ENCODE measurements around the gene SLC44A5. TPM values are rescaled to one million over a fixed set of nuclear protein-coding genes. Genes with fewer than 3 reads are reported as not detected.

Gene SLC44A5
- total RNA-seq, 3 donors from 2014 or later, result 1.6 to 4.6 (median 4.2) TPM

DNA sequence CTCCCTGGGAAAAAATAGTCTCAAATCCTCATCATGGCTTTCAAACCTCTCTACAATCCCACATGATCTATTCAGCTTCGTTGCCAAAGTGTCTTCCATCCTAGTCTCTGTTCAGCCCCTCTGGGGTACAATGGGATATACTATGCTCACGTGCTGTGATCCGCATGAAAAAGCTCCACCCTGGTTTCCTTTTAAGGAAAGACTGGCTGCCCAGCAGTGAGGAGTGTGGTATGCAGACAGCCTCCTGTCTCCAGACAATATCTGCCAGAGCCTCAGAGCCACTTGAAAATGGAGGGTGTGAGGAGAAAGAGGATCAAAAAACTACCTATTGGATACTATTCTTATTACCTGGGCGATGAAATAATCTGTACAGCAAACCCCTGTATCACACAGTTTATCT lies 282.2 kb downstream of the SLC44A5 start:
- TF ChIP-seq CTCF (IDR thresholded peaks at IDR 0.05), result no peak
- intact Hi-C loops (cut with DNase I, micrococcal nuclease), result no loop called here

DNA sequence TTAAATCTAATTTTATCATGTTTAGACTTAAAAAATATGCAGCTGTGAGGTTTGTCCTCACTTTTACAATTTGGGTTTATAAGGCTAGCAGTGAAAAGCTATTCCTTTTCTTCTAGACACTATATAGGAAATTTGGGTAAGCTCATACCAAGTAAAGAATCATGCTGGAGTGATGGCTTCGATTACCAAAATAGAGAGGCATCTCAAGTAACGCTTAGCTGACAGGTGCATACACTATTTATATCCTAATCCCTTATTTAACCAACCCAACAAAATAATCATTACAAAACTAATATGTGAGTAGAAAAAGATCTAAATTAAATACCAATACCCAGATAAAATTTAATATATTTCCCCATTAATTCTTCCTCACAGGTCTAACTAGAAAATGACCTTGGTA lies 283.5 kb downstream of the SLC44A5 start:
- no peak overlapping the region for H3K4me3 ChIP-seq
- H3K9me3 ChIP-seq, result no peaks in the 10 kb centered on the region
- no peaks in the 10 kb centered on the region for H3K4me1 ChIP-seq (ENCODE audit: low read depth)
- intact Hi-C loops (cut with DNase I, micrococcal nuclease), result no loop called here
- H3K36me3 ChIP-seq (ENCODE audit: low read depth), result no peaks in the 10 kb centered on the region
- ATAC-seq, result no peak
- no peak for DNase-seq
- TF ChIP-seq CTCF (IDR thresholded peaks at IDR 0.05), result no peak

More for the DNA sequence above, 282.2 kb downstream of the SLC44A5 start:
- H3K4me1 ChIP-seq (ENCODE audit: low read depth), result no peaks in the 10 kb centered on the region
- H3K4me3 ChIP-seq, result no peak overlapping the region
- DNase-seq, result no peak
- no peaks in the 10 kb centered on the region for H3K36me3 ChIP-seq (ENCODE audit: low read depth)
- no peaks in the 10 kb centered on the region for H3K9me3 ChIP-seq
- no peak for ATAC-seq

DNA sequence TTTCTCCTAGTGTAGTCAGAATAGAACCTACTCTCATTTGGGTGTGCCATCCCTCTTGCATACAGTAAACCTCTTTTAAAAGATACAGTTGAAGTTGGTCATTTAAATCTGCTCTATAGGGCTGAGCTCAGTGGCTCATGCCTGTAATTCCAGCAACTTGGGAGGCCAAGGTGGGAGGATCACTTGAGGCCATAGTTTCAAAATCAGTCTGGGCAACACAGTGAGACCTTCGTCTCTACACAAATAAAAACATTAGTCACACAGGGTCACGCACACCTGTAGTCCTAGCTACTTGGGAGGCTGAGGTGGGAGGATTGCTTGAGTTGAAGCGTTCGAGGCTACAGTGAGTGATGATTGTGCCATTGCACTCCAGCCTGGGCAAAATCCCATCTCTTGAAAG lies 292.9 kb downstream of the SLC44A5 start:
- no peak overlapping the region for H3K4me3 ChIP-seq
- ATAC-seq (no peak), DNase-seq (no peak)
- H3K36me3 ChIP-seq (ENCODE audit: low read depth), result no peaks in the 10 kb centered on the region
- no peaks in the 10 kb centered on the region for H3K9me3 ChIP-seq
- intact Hi-C loops (cut with DNase I, micrococcal nuclease), result no loop called here
- no peaks in the 10 kb centered on the region for H3K4me1 ChIP-seq (ENCODE audit: low read depth)
- no peak for TF ChIP-seq CTCF (IDR thresholded peaks at IDR 0.05)

DNA sequence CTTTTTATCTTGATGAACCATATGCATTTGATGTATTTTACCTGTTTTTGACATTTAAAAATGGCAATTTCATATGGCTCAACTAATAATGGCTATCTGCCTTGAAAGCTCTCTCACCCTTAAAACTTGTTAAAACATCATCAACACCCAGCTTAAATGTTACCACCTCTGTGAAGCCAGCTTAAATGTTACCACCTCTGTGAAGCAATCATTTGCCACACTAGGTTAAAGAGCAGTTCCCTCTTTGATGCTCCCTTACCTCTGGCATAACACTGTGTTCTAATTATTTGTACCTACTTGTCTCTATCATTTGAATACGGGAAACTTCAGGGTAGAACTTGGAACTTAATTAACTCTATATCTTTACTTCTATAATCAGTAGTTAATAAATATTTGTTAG lies 294.7 kb downstream of the SLC44A5 start:
- DNase-seq, result no peak
- no peak for ATAC-seq

GRCh38 chr1:75312620-75313019 lies 298.3 kb downstream of the SLC44A5 start:
- Histone ChIP-seq H3K36me3 (ENCODE audit: low read depth) (no peaks in the 10 kb centered on the region), H3K4me3 (no peak overlapping the region), H3K9me3 (no peaks in the 10 kb centered on the region), H3K4me1 (ENCODE audit: low read depth) (no peaks in the 10 kb centered on the region)
- ATAC-seq (no peak), DNase-seq (no peak)
- intact Hi-C loops (cut with DNase I, micrococcal nuclease), result no loop called here
- TF ChIP-seq CTCF (IDR thresholded peaks at IDR 0.05), result no peak

More for the DNA sequence above, 294.7 kb downstream of the SLC44A5 start:
- H3K4me1 ChIP-seq (ENCODE audit: low read depth), result no peaks in the 10 kb centered on the region
- H3K4me3 ChIP-seq, result no peak overlapping the region
- no peak for TF ChIP-seq CTCF (IDR thresholded peaks at IDR 0.05)
- no peaks in the 10 kb centered on the region for H3K36me3 ChIP-seq (ENCODE audit: low read depth)
- H3K9me3 ChIP-seq, result no peaks in the 10 kb centered on the region
- intact Hi-C loops (cut with DNase I, micrococcal nuclease), result no loop called here

- no peaks in the 10 kb centered on the region for H3K9me3 ChIP-seq
- DNase-seq (no peak), ATAC-seq (no peak)
- H3K4me1 ChIP-seq (ENCODE audit: low read depth), result no peaks in the 10 kb centered on the region
- no peaks in the 10 kb centered on the region for H3K36me3 ChIP-seq (ENCODE audit: low read depth)
- intact Hi-C loops (cut with DNase I, micrococcal nuclease), result no loop called here
- TF ChIP-seq CTCF (IDR thresholded peaks at IDR 0.05), result no peak
- H3K4me3 ChIP-seq, result no peak overlapping the region
Observed at GRCh38 chr1:75310067-75310466, 300.8 kb downstream of the SLC44A5 start.

Data from mucosa of descending colon (tissue), 3 donors.